HCT116 (cell line): Measurements from ENCODE around the gene CLOCK. TPM values are rescaled to one million over a fixed set of nuclear protein-coding genes. Genes with fewer than 3 reads are reported as not detected.

Experiments used
- ATAC-seq: fragments of 200-7000 bp; cut with Tn5 transposase; 2 replicates; pipeline ENCODE4 v1.9.1; 2020; ENCODE audit warnings: mild to moderate bottlenecking, moderate library complexity
- BruUV-seq: library from RNA; stranded (reverse); fragments of 400-500 nt; replicated peaks from 2 replicates; lab custom pipeline; 2021; lab: Mats Ljungman, UMichigan
- CTCF ChIA-PET: fragments of 300-600 bp; sonication (Branson Sonifier 250); formaldehyde crosslinking; loops from one replicate; lab custom pipeline; 2021; ENCODE audit warnings: antibody characterized with exemption; lab: Charles Lee
- POLR2A ChIA-PET: fragments of 300-600, 350-600 bp; sonication (Branson Sonifier 250); formaldehyde crosslinking; loops from one replicate; lab custom pipeline; 2021; ENCODE audit warnings: antibody characterized with exemption; lab: Charles Lee
- RAD21 ChIA-PET, 2 experiments: fragments of 300-600 bp; sonication (Branson Sonifier 250); formaldehyde crosslinking; loops; one replicate each; lab custom pipeline; 2023; ENCODE audit warnings: low total read pairs in 2 of 2; ENCODE audit not compliant: uncharacterized antibody in 2 of 2, unreplicated experiment in 2 of 2, low non-redundant PET in 1 of 2; lab: Charles Lee
- DNase-seq: peaks from one replicate; pipeline ENCODE4 v3.0.0-alpha.2; 2010; ENCODE audit warnings: low read depth, low spot score
- H2AFZ ChIP-seq: fragments of 200-600 bp; shearing (Covaris generic), sonication (generic); 2 replicates; pipeline ENCODE4 v1.6.1; 2017; ENCODE audit warnings: low read depth, mixed run types, mixed read lengths, antibody characterized with exemption, low read length; ENCODE audit not compliant: poor library complexity, severe bottlenecking
- H3K27ac ChIP-seq: 2 replicates; pipeline ENCODE4 v1.5.1; 2012; ENCODE audit warnings: low read depth, low read length
- H3K27me3 ChIP-seq: fragments of 200-600 bp; sonication (generic); 2 replicates; pipeline ENCODE4 v1.6.1; 2016; ENCODE audit warnings: mixed run types, low read length, mixed read lengths; ENCODE audit not compliant: insufficient read depth
- H3K36me3 ChIP-seq, 2 experiments: fragments of 200-500 bp in 1 of 2; fragments of 200-600 bp in 1 of 2; sonication (Bioruptor generic) in 1 of 2; sonication (generic) in 1 of 2; 2 replicates each; pipeline versions ENCODE4 v1.5.1 to v1.6.1; 2014 to 2016; ENCODE audit warnings: low read length in 2 of 2, inconsistent platforms in 1 of 2, mixed read lengths in 1 of 2, mixed run types in 1 of 2; ENCODE audit not compliant: insufficient read depth in 2 of 2, control insufficient read depth in 1 of 2
- H3K4me1 ChIP-seq, 2 experiments: fragments of 200-600 bp in 1 of 2; sonication (generic) in 1 of 2; 2 replicates each; pipeline versions ENCODE4 v1.5.1 to v1.6.1; 2012 to 2017; ENCODE audit warnings: low read length in 2 of 2, inconsistent platforms in 1 of 2, mild to moderate bottlenecking in 1 of 2, mixed read lengths in 1 of 2, mixed run types in 1 of 2, moderate library complexity in 1 of 2; ENCODE audit not compliant: insufficient read depth in 2 of 2, control insufficient read depth in 1 of 2
- H3K4me2 ChIP-seq: fragments of 200-600 bp; sonication (generic); 2 replicates; pipeline ENCODE4 v1.6.1; 2017; ENCODE audit warnings: mixed run types, low read length, mixed read lengths
- H3K4me3 ChIP-seq, 2 experiments: fragments of 200-600 bp in 1 of 2; sonication (generic) in 1 of 2; replicated peaks in 1 of 2; 2 replicates each; pipeline ENCODE4 v1.5.1; 2011 to 2016; ENCODE audit warnings: low read length in 2 of 2, control low read depth in 1 of 2, low read depth in 1 of 2, mild to moderate bottlenecking in 1 of 2, mixed read lengths in 1 of 2, mixed run types in 1 of 2
- H3K79me2 ChIP-seq: fragments of 200-600 bp; sonication (generic); 2 replicates; pipeline ENCODE4 v1.6.1; 2017; ENCODE audit warnings: mild to moderate bottlenecking, mixed run types, low read length, moderate library complexity, mixed read lengths; ENCODE audit not compliant: insufficient read depth
- H3K9ac ChIP-seq: fragments of 200-600 bp; sonication (generic); 2 replicates; pipeline ENCODE4 v1.6.1; 2016; ENCODE audit warnings: low read length, mixed read lengths
- H3K9me2 ChIP-seq: fragments of 200-600 bp; sonication (generic), shearing (Covaris generic); 2 replicates; pipeline ENCODE4 v1.6.1; 2017; ENCODE audit warnings: mixed run types, mild to moderate bottlenecking, moderate library complexity; ENCODE audit not compliant: insufficient read depth
- H3K9me3 ChIP-seq, 2 experiments: fragments of 200-500 bp in 1 of 2; fragments of 200-600 bp in 1 of 2; sonication (Bioruptor generic) in 1 of 2; sonication (generic) in 1 of 2; 2 replicates each; pipeline ENCODE4 v1.6.1; 2014 to 2017; ENCODE audit warnings: low read length in 2 of 2, mixed read lengths in 2 of 2, inconsistent platforms in 1 of 2, low read depth in 1 of 2, mild to moderate bottlenecking in 1 of 2, mixed run types in 1 of 2, moderate library complexity in 1 of 2; ENCODE audit not compliant: control insufficient read depth in 1 of 2, insufficient read depth in 1 of 2
- H4K20me1 ChIP-seq: fragments of 200-600 bp; sonication (generic), shearing (Covaris generic); 2 replicates; pipeline ENCODE4 v1.6.1; 2017; ENCODE audit warnings: mixed run types, mild to moderate bottlenecking, moderate library complexity; ENCODE audit not compliant: insufficient read depth
- ATF3 ChIP-seq: IDR thresholded peaks from 2 replicates; pipeline ENCODE4 v1.6.1; 2012
- CBX3 ChIP-seq: IDR thresholded peaks from 2 replicates; pipeline ENCODE4 v1.6.1; 2012; ENCODE audit warnings: low read depth
- CEBPB ChIP-seq: IDR thresholded peaks from 2 replicates; pipeline ENCODE4 v1.6.1; 2012; ENCODE audit warnings: low read depth
- CTCF ChIP-seq, 3 experiments: fragments of 200-600 bp in 1 of 3; sonication (generic) in 1 of 3; IDR thresholded peaks in 2 of 3; conservative IDR thresholded peaks in 1 of 3; 2 replicates each; pipeline ENCODE4 v1.5.1; 2012 to 2017; ENCODE audit warnings: low read depth in 2 of 3, low read length in 2 of 3, antibody characterized with exemption in 1 of 3, borderline replicate concordance in 1 of 3, control low read depth in 1 of 3, mild to moderate bottlenecking in 1 of 3, mixed read lengths in 1 of 3, mixed run types in 1 of 3, moderate library complexity in 1 of 3; ENCODE audit not compliant: insufficient read depth in 1 of 3
- EGR1 ChIP-seq: IDR thresholded peaks from 2 replicates; pipeline ENCODE4 v1.6.1; 2012; ENCODE audit warnings: low read depth
- ELF1 ChIP-seq: IDR thresholded peaks from 2 replicates; pipeline ENCODE4 v1.6.1; 2012; ENCODE audit warnings: low read depth, borderline replicate concordance
- EZH2 ChIP-seq: fragments of 200-600 bp; sonication (generic); IDR thresholded peaks from 2 replicates; pipeline ENCODE4 v1.6.1; 2017; ENCODE audit warnings: antibody characterized with exemption, mixed run types
- FOSL1 ChIP-seq: IDR thresholded peaks from 2 replicates; pipeline ENCODE4 v1.6.1; 2012; ENCODE audit warnings: low read depth
- JUND ChIP-seq: IDR thresholded peaks from 2 replicates; pipeline ENCODE4 v1.6.1; 2012
- MAX ChIP-seq: IDR thresholded peaks from 2 replicates; pipeline ENCODE4 v1.6.1; 2012
- POLR2A ChIP-seq: IDR thresholded peaks from 2 replicates; pipeline ENCODE4 v1.7.0; 2011; ENCODE audit warnings: borderline replicate concordance; ENCODE audit not compliant: insufficient read depth, insufficient read length; ENCODE audit errors: extremely low read depth
- POLR2AphosphoS5 ChIP-seq: IDR thresholded peaks from 2 replicates; pipeline ENCODE4 v1.6.1; 2011; ENCODE audit warnings: mild to moderate bottlenecking, low read depth, low read length, moderate library complexity
- REST ChIP-seq: IDR thresholded peaks from 2 replicates; pipeline ENCODE4 v1.6.1; 2012; ENCODE audit warnings: low read depth
- SIN3A ChIP-seq: IDR thresholded peaks from 2 replicates; pipeline ENCODE4 v1.6.1; 2012; ENCODE audit warnings: low read depth
- TCF7L2 ChIP-seq: IDR thresholded peaks from 2 replicates; pipeline ENCODE4 v1.7.0; 2011; ENCODE audit warnings: borderline replicate concordance, inconsistent platforms; ENCODE audit not compliant: insufficient read depth, insufficient read length; ENCODE audit errors: extremely low read depth
- YY1 ChIP-seq: IDR thresholded peaks from 2 replicates; pipeline ENCODE4 v1.6.1; 2011; ENCODE audit warnings: low read length, low read depth, moderate library complexity, mild to moderate bottlenecking; ENCODE audit not compliant: insufficient replicate concordance; ENCODE audit errors: extremely low read depth
- ZBTB33 ChIP-seq: IDR thresholded peaks from 2 replicates; pipeline ENCODE4 v1.6.1; 2011; ENCODE audit warnings: mild to moderate bottlenecking, low read length, moderate library complexity; ENCODE audit not compliant: insufficient replicate concordance; ENCODE audit errors: extremely low read depth
- ZFX ChIP-seq: fragments of 450-650 bp; IDR thresholded peaks from 2 replicates; pipeline ENCODE4 v1.6.1; 2017
- ZNF274 ChIP-seq: fragments of 200-500 bp; sonication (Bioruptor generic); IDR thresholded peaks from 2 replicates; pipeline ENCODE4 v1.6.1; 2014; ENCODE audit warnings: mild to moderate bottlenecking, low read depth, low read length, inconsistent platforms
- intact Hi-C: fragments of 100-400 bp; cut with micrococcal nuclease; formaldehyde crosslinking; loops from 2 replicates; pipeline ENCODE4 v1.10.0; 2022
- total RNA-seq: library from RNA; stranded (reverse); gene quantifications from one replicate; pipeline ENCODE4 v1.2.1, GENCODE V29; 2021; ENCODE audit not compliant: unreplicated experiment

The CLOCK gene
- total RNA-seq, 1 experiment from 2014 or later, result 38.7 TPM

GRCh38 chr4:55446578-55446922 is 100.2 kb downstream of the CLOCK start:
- POLR2A ChIA-PET, result no interaction called here
- H3K9me3 ChIP-seq, result no peaks in the 10 kb centered on the region
- H3K9ac ChIP-seq, result no peak overlapping the region
- H4K20me1 ChIP-seq, result no peaks in the 10 kb centered on the region
- DNase-seq, result no peak
- no peak overlapping the region for H3K4me3 ChIP-seq
- no peaks in the 10 kb centered on the region for H3K79me2 ChIP-seq
- H3K27ac ChIP-seq, result no peak overlapping the region
- H3K36me3 ChIP-seq, result peaks cover 22 to 45% of the 10 kb centered on the region in 2 experiments
- H3K4me2 ChIP-seq, result no peak overlapping the region
- no peak for ATAC-seq
- H3K4me1 ChIP-seq, result 0 out of 4 replicates have a peak, but pooled peaks cover 0 to 2% of the 10 kb centered on the region in 2 experiments
- no peaks in the 10 kb centered on the region for H3K27me3 ChIP-seq
- intact Hi-C loops, result loop anchor here (5.0 to 10.0 kb wide), 2 partner anchors 191 to 418 kb away; partner anchors contain the start of gene NMU
- CTCF ChIA-PET, result interaction anchor here (0.7 to 1.0 kb wide), 2 partner anchors 10 to 14 kb away, joined by 3 read pairs; no protein-coding TSS in a partner anchor
- H2AFZ ChIP-seq, result no peak overlapping the region
- TF ChIP-seq CEBPB (no peak), REST (no peak), YY1 (no peak), ZBTB33 (no peak), ZFX (no peak), POLR2AphosphoS5 (no peak), ZNF274 (no peak), ELF1 (no peak), EZH2 (no peak), JUND (no peak), EGR1 (no peak), FOSL1 (no peak), CBX3 (no peak), ATF3 (no peak), SIN3A (no peak), TCF7L2 (no peak), MAX (no peak), CTCF (IDR thresholded peaks at IDR 0.05 in 2 of 3, conservative IDR thresholded peaks at IDR 0.05 in 1 of 3; ENCODE audit: borderline replicate concordance in 1 of 3, insufficient read depth in 1 of 3, low read depth in 2 of 3, low read length in 2 of 3) (no peak), POLR2A (no peak)
- no peaks in the 10 kb centered on the region for H3K9me2 ChIP-seq
- RAD21 ChIA-PET, result no interaction called here
- BruUV-seq, result no TSS peak
